Measurements from ENCODE around the gene TRIM67.

- TF ChIP-seq CTCF (IDR thresholded peaks at IDR 0.05) (no peak), REST (IDR thresholded peaks at IDR 0.05; ENCODE audit: insufficient read depth in 1 of 2, low read depth in 2 of 2, low read length in 1 of 2) (no peak), POLR2AphosphoS5 (IDR thresholded peaks at IDR 0.05; ENCODE audit: low read depth, low read length) (no peak), SIN3A (IDR thresholded peaks at IDR 0.05; ENCODE audit: borderline replicate concordance, insufficient read depth, low read depth, low read length) (no peak), TCF7L2 (IDR thresholded peaks at IDR 0.05; ENCODE audit: low read depth, low read length) (no peak)
Measured at GRCh38 chr1:231266811-231267322, 105.0 kb downstream of the TRIM67 start.

All from Panc1 (cell line).